GM19467 (cell line): ENCODE data around the gene MORN3.
"Not testable (repeated sequence)": the region's sequence is repeated elsewhere in the genome, so short reads cannot be mapped to it uniquely, and the experiment has no call there.

Experiments used
- ATAC-seq: cut with Tn5 transposase; IDR thresholded peaks from one replicate; pipeline ENCODE4 v1.9.1; 2021; ENCODE audit warnings: mild to moderate bottlenecking, moderate library complexity; ENCODE audit not compliant: unreplicated experiment

The MORN3 gene

GRCh38 chr12:121692744-121693143 is 23.3 kb upstream of the MORN3 start:
- ATAC-seq = not testable (repeated sequence)

GRCh38 chr12:121689430-121689829 is 20.0 kb upstream of the MORN3 start:
- no peak for ATAC-seq

GRCh38 chr12:121688966-121689365 is 19.5 kb upstream of the MORN3 start:
- ATAC-seq = no peak

GRCh38 chr12:121679661-121680197 is 10.3 kb upstream of the MORN3 start:
- ATAC-seq = not testable (repeated sequence)

GRCh38 chr12:121678716-121679300 is 9.4 kb upstream of the MORN3 start:
- ATAC-seq = no peak

- no peak for ATAC-seq
These were observed 8.9 kb upstream of the MORN3 start for GRCh38 chr12:121678305-121678704.

- ATAC-seq = no peak
These were observed 6.7 kb upstream of the MORN3 start for GRCh38 chr12:121676190-121676589.

- no peak for ATAC-seq
These were observed 3.6 kb upstream of the MORN3 start for GRCh38 chr12:121673013-121673511.

GRCh38 chr12:121668750-121669520 is 519 bp downstream of the MORN3 start:
- no peak for ATAC-seq

- ATAC-seq = not testable (repeated sequence)
These were observed 2.6 kb downstream of the MORN3 start for GRCh38 chr12:121666829-121667228.

GRCh38 chr12:121663610-121663929 is 5.9 kb downstream of the MORN3 start:
- no peak for ATAC-seq

GRCh38 chr12:121661353-121662105 is 7.9 kb downstream of the MORN3 start:
- not testable (repeated sequence) for ATAC-seq

GRCh38 chr12:121657305-121658008 is 12.0 kb downstream of the MORN3 start:
- ATAC-seq = no peak

GRCh38 chr12:121656122-121656521 is 13.3 kb downstream of the MORN3 start:
- ATAC-seq = no peak

GRCh38 chr12:121653999-121654398 is 15.5 kb downstream of the MORN3 start:
- no peak for ATAC-seq

- ATAC-seq = no peak
These were observed 16.5 kb downstream of the MORN3 start for GRCh38 chr12:121652767-121653497.

- no peak for ATAC-seq
These were observed 18.1 kb downstream of the MORN3 start for GRCh38 chr12:121651320-121651719.

GRCh38 chr12:121649819-121650353 is 19.6 kb downstream of the MORN3 start:
- no peak for ATAC-seq

- no peak for ATAC-seq
These were observed 20.1 kb downstream of the MORN3 start for GRCh38 chr12:121649322-121649721.

- no peak for ATAC-seq
These were observed 20.9 kb downstream of the MORN3 start for GRCh38 chr12:121648458-121649028.
